ENCODE data around the gene CASKIN2. TPM values are rescaled to one million over a fixed set of nuclear protein-coding genes. Genes with fewer than 3 reads are reported as not detected.
A peak's percentile ranks its signal among the peaks of the same experiment; 100 is the strongest.

CASKIN2 gene
- polyA plus RNA-seq, 3 donors = 0.33 TPM; not detected in 2

GRCh38 chr17:75493476-75494129, 21.7 kb downstream of the CASKIN2 start:
- WGBS (ENCODE audit: insufficient coverage) = 98% methylated on average over 20 of the region's 23 CpGs
- intact Hi-C loops (cut with micrococcal nuclease) = no loop called here

GRCh38 chr17:75492555-75493168, 22.7 kb downstream of the CASKIN2 start:
- H3K4me1 Mint-ChIP-seq = peaks cover 12% of the 10 kb centered on the region

More at GRCh38 chr17:75493476-75494129, 21.7 kb downstream of the CASKIN2 start:
- Histone ChIP-seq H3K9me3 (replicated peaks in 1 of 2; ENCODE audit: control insufficient read depth in 1 of 2, insufficient read depth in 1 of 2, low read length in 2 of 2) (no peaks in the 10 kb centered on the region), H3K9ac (ENCODE audit: insufficient read depth, low read length, poor library complexity, severe bottlenecking) (no peak overlapping the region), H3K4me2 (replicated peaks; ENCODE audit: extremely low read depth, low read length, poor library complexity, severe bottlenecking) (no peak overlapping the region), H3K79me2 (ENCODE audit: insufficient read depth, low read length) (no peaks in the 10 kb centered on the region), H4K20me1 (ENCODE audit: insufficient read depth, low read length) (no peaks in the 10 kb centered on the region), H3K27ac (ENCODE audit: low read depth in 1 of 2, low read length in 2 of 2) (no peak overlapping the region), H3K4me3 (replicated peaks in 1 of 3; ENCODE audit: low read depth in 2 of 3, low read length in 3 of 3) (no peak overlapping the region), H3K36me3 (replicated peaks in 1 of 2; ENCODE audit: control insufficient read depth in 1 of 2, insufficient read depth in 2 of 2, low read length in 2 of 2) (peaks cover 74 to 88% of the 10 kb centered on the region in 2 donors), H3K4me1 (ENCODE audit: control insufficient read depth in 1 of 2, insufficient read depth in 2 of 2, low read length in 2 of 2) (no peaks in the 10 kb centered on the region), H2AFZ (ENCODE audit: insufficient read depth, low read depth, low read length, poor library complexity, severe bottlenecking) (no peak overlapping the region), H3K27me3 (ENCODE audit: control insufficient read depth in 2 of 2, insufficient read depth in 2 of 2, low read length in 2 of 2) (no peaks in the 10 kb centered on the region)
- DNase-seq = no peak
- no peak overlapping the region for H3K27ac Mint-ChIP-seq
- H3K27me3 Mint-ChIP-seq (ENCODE audit: low read depth in 3 of 3) = peaks cover 0 to 2% (median under 1%) of the 10 kb centered on the region in 3 donors
- peaks cover 70 to 93% of the 10 kb centered on the region in 2 donors for H3K36me3 Mint-ChIP-seq
- H3K4me3 Mint-ChIP-seq = no peak overlapping the region
- H3K9me3 Mint-ChIP-seq = no peaks in the 10 kb centered on the region
- TF ChIP-seq CTCF (IDR thresholded peaks at IDR 0.05) = no peak
- H3K4me1 Mint-ChIP-seq = peaks cover 15% of the 10 kb centered on the region

More at GRCh38 chr17:75492555-75493168, 22.7 kb downstream of the CASKIN2 start:
- intact Hi-C loops (cut with micrococcal nuclease) = no loop called here
- peaks cover 5% of the 10 kb centered on the region for H3K79me2 ChIP-seq (ENCODE audit: insufficient read depth, low read length)
- peaks cover 7% of the 10 kb centered on the region in 2 donors for H3K4me1 ChIP-seq (ENCODE audit: control insufficient read depth in 1 of 2, insufficient read depth in 2 of 2, low read length in 2 of 2)
- Mint-ChIP-seq H3K9me3 (no peaks in the 10 kb centered on the region), H3K36me3 (peaks cover 60 to 87% of the 10 kb centered on the region in 2 donors), H3K27ac (peak overlapping the region in 2 of 7 donors; percentile 23 to 73), H3K27me3 (ENCODE audit: low read depth in 3 of 3) (peaks cover 0 to 2% (median 0%) of the 10 kb centered on the region in 3 donors), H3K4me3 (no peak overlapping the region)
- H3K4me2 ChIP-seq (replicated peaks; ENCODE audit: extremely low read depth, low read length, poor library complexity, severe bottlenecking) = no peak overlapping the region
- H3K27ac ChIP-seq (ENCODE audit: low read depth in 1 of 2, low read length in 2 of 2) = no peak overlapping the region
- no peaks in the 10 kb centered on the region for H4K20me1 ChIP-seq (ENCODE audit: insufficient read depth, low read length)
- no peak for DNase-seq
- H3K4me3 ChIP-seq (replicated peaks in 1 of 3; ENCODE audit: low read depth in 2 of 3, low read length in 3 of 3) = no peak overlapping the region
- H3K9me3 ChIP-seq (replicated peaks in 1 of 2; ENCODE audit: control insufficient read depth in 1 of 2, insufficient read depth in 1 of 2, low read length in 2 of 2) = no peaks in the 10 kb centered on the region
- H2AFZ ChIP-seq (ENCODE audit: insufficient read depth, low read depth, low read length, poor library complexity, severe bottlenecking) = no peak overlapping the region
- no peak for TF ChIP-seq CTCF (IDR thresholded peaks at IDR 0.05)
- H3K9ac ChIP-seq (ENCODE audit: insufficient read depth, low read length, poor library complexity, severe bottlenecking) = no peak overlapping the region
- no peaks in the 10 kb centered on the region for H3K27me3 ChIP-seq (ENCODE audit: control insufficient read depth in 2 of 2, insufficient read depth in 2 of 2, low read length in 2 of 2)
- peaks cover 71 to 79% of the 10 kb centered on the region in 2 donors for H3K36me3 ChIP-seq (replicated peaks in 1 of 2; ENCODE audit: control insufficient read depth in 1 of 2, insufficient read depth in 2 of 2, low read length in 2 of 2)
- 95% methylated on average over 23 of the region's 23 CpGs for whole genome bisulfite sequencing (ENCODE audit: insufficient coverage)

Data from CD14-positive monocyte (primary cell).